HepG2 (cell line): ENCODE measurements around the gene IP6K3. TPM values are rescaled to one million over a fixed set of nuclear protein-coding genes. Genes with fewer than 3 reads are reported as not detected.
A peak's percentile ranks its signal among the peaks of the same experiment; 100 is the strongest.

Experiments used
- BORCS8-MEF2B ChIP-seq: sonication (generic); formaldehyde crosslinking; IDR thresholded peaks from 2 replicates; pipeline ENCODE4 v1.8.0; 2022; ENCODE audit warnings: mild to moderate bottlenecking, missing genetic modification reagents
- DRAP1 ChIP-seq: IDR thresholded peaks from 2 replicates; pipeline ENCODE4 v1.6.1; 2016; ENCODE audit warnings: missing genetic modification reagents, missing compliant biosample characterization
- EP300 ChIP-seq, 3 experiments: sonication (generic) in 1 of 3; formaldehyde crosslinking in 1 of 3; IDR thresholded peaks; 2 replicates each; pipeline versions ENCODE4 v1.5.1 to v1.6.1; 2011 to 2020; ENCODE audit warnings: low read depth in 2 of 3, low read length in 2 of 3, borderline replicate concordance in 1 of 3, improper control_type of control experiment in 1 of 3, mild to moderate bottlenecking in 1 of 3, missing genetic modification reagents in 1 of 3, moderate library complexity in 1 of 3
- GATAD2A ChIP-seq: IDR thresholded peaks from 2 replicates; pipeline ENCODE4 v1.6.1; 2016
- HIC2 ChIP-seq: sonication (generic); formaldehyde crosslinking; IDR thresholded peaks from 2 replicates; pipeline ENCODE4 v1.9.0; 2022; ENCODE audit warnings: low read depth, missing genetic modification reagents
- HMGA1 ChIP-seq: sonication (generic); formaldehyde crosslinking; conservative IDR thresholded peaks from 2 replicates; pipeline ENCODE4 v1.4.0; 2020; ENCODE audit warnings: missing genetic modification reagents
- KAT7 ChIP-seq: IDR thresholded peaks from 2 replicates; pipeline ENCODE4 v1.6.1; 2018; ENCODE audit warnings: borderline replicate concordance, missing compliant biosample characterization
- PBX3 ChIP-seq: sonication (generic); formaldehyde crosslinking; IDR thresholded peaks from 2 replicates; pipeline ENCODE4 v1.8.1; 2023; ENCODE audit warnings: missing genetic modification reagents, inconsistent platforms, borderline replicate concordance
- SMC3 ChIP-seq: IDR thresholded peaks from 2 replicates; pipeline ENCODE4 v1.6.1; 2011; ENCODE audit warnings: low read length, improper control_type of control experiment
- TEAD2 ChIP-seq: sonication (generic); formaldehyde crosslinking; IDR thresholded peaks from 2 replicates; pipeline ENCODE4 v1.9.0; 2021; ENCODE audit warnings: missing genetic modification reagents
- TEAD3 ChIP-seq: optimal IDR thresholded peaks from 2 replicates; pipeline ENCODE3; 2016; ENCODE audit warnings: borderline replicate concordance
- TSC22D2 ChIP-seq: sonication (generic); formaldehyde crosslinking; IDR thresholded peaks from 2 replicates; pipeline ENCODE4 v1.5.1; 2020; ENCODE audit warnings: missing genetic modification reagents, mild to moderate bottlenecking, borderline replicate concordance
- YEATS2 ChIP-seq: sonication (generic); formaldehyde crosslinking; IDR thresholded peaks from 2 replicates; pipeline ENCODE4 v1.4.0; 2020; ENCODE audit warnings: missing genetic modification reagents, borderline replicate concordance
- ZNF33B ChIP-seq: sonication (generic); formaldehyde crosslinking; IDR thresholded peaks from 2 replicates; pipeline ENCODE4 v1.5.1; 2020; ENCODE audit warnings: mild to moderate bottlenecking, missing genetic modification reagents
- ZNF546 ChIP-seq: sonication (generic); formaldehyde crosslinking; conservative IDR thresholded peaks from 2 replicates; pipeline ENCODE4 v1.8.1; 2023; ENCODE audit warnings: mild to moderate bottlenecking, missing genetic modification reagents
- ZNF570 ChIP-seq: sonication (generic); formaldehyde crosslinking; IDR thresholded peaks from 2 replicates; pipeline ENCODE4 v1.4.0; 2020; ENCODE audit warnings: mild to moderate bottlenecking, missing genetic modification reagents, borderline replicate concordance
- ZNF709 ChIP-seq: sonication (generic); formaldehyde crosslinking; IDR thresholded peaks from 2 replicates; pipeline ENCODE4 v1.5.0; 2020; ENCODE audit warnings: mild to moderate bottlenecking, missing genetic modification reagents
- ZNF710 ChIP-seq: sonication (generic); formaldehyde crosslinking; IDR thresholded peaks from 2 replicates; pipeline ENCODE4 v1.5.0; 2020; ENCODE audit warnings: mild to moderate bottlenecking, missing genetic modification reagents, borderline replicate concordance
- ZNF781 ChIP-seq: sonication (generic); formaldehyde crosslinking; IDR thresholded peaks from 2 replicates; pipeline ENCODE4 v1.5.1; 2020; ENCODE audit warnings: borderline replicate concordance, mild to moderate bottlenecking, missing genetic modification reagents; ENCODE audit errors: not compliant biosample characterization
- ZNF788 ChIP-seq: sonication (generic); formaldehyde crosslinking; IDR thresholded peaks from 2 replicates; pipeline ENCODE4 v1.5.0; 2020; ENCODE audit warnings: mild to moderate bottlenecking, missing genetic modification reagents, borderline replicate concordance
- ZNF891 ChIP-seq: sonication (generic); formaldehyde crosslinking; IDR thresholded peaks from 2 replicates; pipeline ENCODE4 v1.5.0; 2020; ENCODE audit warnings: mild to moderate bottlenecking, missing genetic modification reagents
- ZZZ3 ChIP-seq: sonication (generic); formaldehyde crosslinking; IDR thresholded peaks from 2 replicates; pipeline ENCODE4 v1.4.0; 2020; ENCODE audit warnings: missing genetic modification reagents, mild to moderate bottlenecking, borderline replicate concordance
- polyA plus RNA-seq, 8 experiments: library from polyadenylated mRNA; depleted of rRNA in 3 of 8; stranded (reverse) in 7 of 8; unstranded in 1 of 8; fragments of >200 nt; fragmentation: Illumina TruSeq in 4 of 8; extraction: Trizol in 4 of 8; gene quantifications; 2 replicates each; pipeline versions ENCODE4 v1.2.1 to v1.2.3, GENCODE V29; 2011 to 2016; ENCODE audit warnings: low read depth in 4 of 8, missing spikeins in 1 of 8, mixed read lengths in 1 of 8; ENCODE audit not compliant: insufficient read depth in 1 of 8
- total RNA-seq, 5 experiments: library from RNA; depleted of rRNA; stranded (reverse); fragments of >200 nt; fragmentation: Illumina TruSeq; extraction: Trizol; gene quantifications; 2 replicates each; pipeline ENCODE4 v1.2.3, GENCODE V29; 2016; ENCODE audit warnings: low read depth in 1 of 5

Gene IP6K3
- total and polyA plus RNA-seq, 2 of the 13 experiments (the other 11 are each of a cell fraction or from before 2014, with no cell fraction given) = 0.11 to 0.18 TPM

- TF ChIP-seq PBX3 (CRISPR knock-in tag) = no peak
- TF ChIP-seq GATAD2A (CRISPR knock-in tag) = peak; percentile 68
- TF ChIP-seq EP300 (IDR thresholded peaks at IDR 0.05; ENCODE audit: low read depth in 2 of 2, low read length in 2 of 2) = 0 out of 4 replicates have a peak, but pooled peaks of 1 of the 2 experiments have one; percentile 9
- 0 out of 2 replicates have a peak, but pooled peaks have one; percentile 13 for TF ChIP-seq EP300 (CRISPR knock-in tag; IDR thresholded peaks at IDR 0.05; ENCODE audit: borderline replicate concordance)
- no peak for TF ChIP-seq ZNF546 (CRISPR knock-in tag)
- TF ChIP-seq ZNF33B (CRISPR knock-in tag) = 0 out of 2 replicates have a peak, but pooled peaks have one; percentile 66
- no peak for TF ChIP-seq ZNF788 (CRISPR knock-in tag)
- TF ChIP-seq ZNF570 (CRISPR knock-in tag) = no peak
- TF ChIP-seq SMC3 = peak; percentile 97
- TF ChIP-seq BORCS8-MEF2B (CRISPR knock-in tag) = peak; percentile 2; the same call in 1 of the 2 replicates
- TF ChIP-seq HMGA1 = no peak
- TF ChIP-seq TEAD3 (CRISPR knock-in tag) = peak; percentile 83
- TF ChIP-seq ZNF710 = no peak
- TF ChIP-seq ZNF891 (CRISPR knock-in tag) = no peak
- TF ChIP-seq ZNF709 = no peak
- no peak for TF ChIP-seq TEAD2 (CRISPR knock-in tag)
- TF ChIP-seq KAT7 (CRISPR knock-in tag) = no peak
- no peak for TF ChIP-seq HIC2 (CRISPR knock-in tag)
- TF ChIP-seq DRAP1 = 0 out of 2 replicates have a peak, but pooled peaks have one; percentile 40
- peak; percentile 83; the same call in 1 of the 2 replicates for TF ChIP-seq TSC22D2 (CRISPR knock-in tag)
- no peak for TF ChIP-seq ZZZ3
- 0 out of 2 replicates have a peak, but pooled peaks have one; percentile 62 for TF ChIP-seq YEATS2 (CRISPR knock-in tag)
- peak; percentile 36 for TF ChIP-seq ZNF781 (CRISPR knock-in tag)
Measured at GRCh38 chr6:33744001-33744848, 2.5 kb downstream of the IP6K3 start (continued).
